ENCODE results near the gene HIGD1A. TPM values are rescaled to one million over a fixed set of nuclear protein-coding genes. Genes with fewer than 3 reads are reported as not detected.

The HIGD1A gene
- total and polyA plus RNA-seq, 10 of the 15 experiments (the other 5 are each of a cell fraction or from before 2014, with no cell fraction given), result 73.9 to 487 (median 175) TPM

GRCh38 chr3:42807929-42808328 is 3.6 kb upstream of the HIGD1A start:
- Histone ChIP-seq H4K20me1 (ENCODE audit: control insufficient read depth, insufficient read depth) (no peaks in the 10 kb centered on the region), H2AFZ (ENCODE audit: control insufficient read depth, low read depth, low read length) (no peak overlapping the region), H3K9me3 (replicated peaks; ENCODE audit: control insufficient read depth, insufficient read depth, low read length) (no peaks in the 10 kb centered on the region), H3K27ac (ENCODE audit: control insufficient read depth, insufficient read depth) (no peak overlapping the region), H3K79me2 (ENCODE audit: control insufficient read depth, insufficient read depth, low read length) (peaks cover 12% of the 10 kb centered on the region), H3K4me3 (no peak overlapping the region), H3K4me1 (ENCODE audit: control insufficient read depth, insufficient read depth, low read length) (no peaks in the 10 kb centered on the region), H3K4me2 (ENCODE audit: control insufficient read depth, insufficient read depth) (no peak overlapping the region), H3K9ac (ENCODE audit: control insufficient read depth, insufficient read depth, low read length) (no peak overlapping the region), H3K36me3 (ENCODE audit: control insufficient read depth in 2 of 2, insufficient read depth in 2 of 2, low read length in 1 of 2) (no peaks in the 10 kb centered on the region), H3K27me3 (replicated peaks in 1 of 2; ENCODE audit: control insufficient read depth in 2 of 2, insufficient read depth in 2 of 2, low read length in 1 of 2) (no peaks in the 10 kb centered on the region)
- ATAC-seq (no peak), FAIRE-seq (no peak), DNase-seq (ENCODE audit: low read depth, low spot score) (no peak)
- ChIA-PET RAD21 (ENCODE audit: unreplicated experiment) (no interaction called here), CTCF (interaction anchor here (1.2 to 2.3 kb wide), 3 partner anchors 28 to 73 kb away, joined by 3 to 9 read pairs (median 9); no protein-coding TSS in a partner anchor), POLR2A (no interaction called here), SMC1A (ENCODE audit: uncharacterized antibody, unreplicated experiment) (interaction anchor here (0.7 to 2.0 kb wide), 4 partner anchors 11 to 309 kb away, joined by 3 to 7 read pairs (median 4); no protein-coding TSS in a partner anchor)
- in situ Hi-C loops (cut with MboI), result no loop called here
- TF ChIP-seq PAX8 (IDR thresholded peaks at IDR 0.05), result no peak
- no peak for TF ChIP-seq CREM (IDR thresholded peaks at IDR 0.05; ENCODE audit: low read depth)
- TF ChIP-seq PML (IDR thresholded peaks at IDR 0.05; ENCODE audit: low read length), result no peak
- TF ChIP-seq NFYA (IDR thresholded peaks at IDR 0.05; ENCODE audit: borderline replicate concordance, low read depth, low read length), result no peak
- TF ChIP-seq TCF3 (IDR thresholded peaks at IDR 0.05; ENCODE audit: borderline replicate concordance, insufficient read depth, low read depth, low read length), result no peak
- TF ChIP-seq RUNX3 (IDR thresholded peaks at IDR 0.05; ENCODE audit: low read length), result no peak
- no peak for TF ChIP-seq ZNF384 (IDR thresholded peaks at IDR 0.05; ENCODE audit: borderline replicate concordance, low read depth, low read length)
- TF ChIP-seq E2F4 (IDR thresholded peaks at IDR 0.05; ENCODE audit: low read depth, low read length), result no peak
- no peak for TF ChIP-seq GABPA (IDR thresholded peaks at IDR 0.05; ENCODE audit: low read depth)
- intact Hi-C loops (cut with micrococcal nuclease; ENCODE audit: unreplicated experiment), result no loop called here
- WGBS (ENCODE audit: insufficient coverage, insufficient replicate concordance, low lambda C conversion rate, missing lambda C conversion rate), result 50% methylated on average over 4 of the region's 4 CpGs
- no TSS peak for BruUV-seq (replicated peaks)

Measured in GM12878 (cell line).